ENCODE results near the gene ABCA8. TPM values are rescaled to one million over a fixed set of nuclear protein-coding genes. Genes with fewer than 3 reads are reported as not detected.

The ABCA8 gene
- total RNA-seq, 1 experiment from 2014 or later, result 0.15 TPM

DNA sequence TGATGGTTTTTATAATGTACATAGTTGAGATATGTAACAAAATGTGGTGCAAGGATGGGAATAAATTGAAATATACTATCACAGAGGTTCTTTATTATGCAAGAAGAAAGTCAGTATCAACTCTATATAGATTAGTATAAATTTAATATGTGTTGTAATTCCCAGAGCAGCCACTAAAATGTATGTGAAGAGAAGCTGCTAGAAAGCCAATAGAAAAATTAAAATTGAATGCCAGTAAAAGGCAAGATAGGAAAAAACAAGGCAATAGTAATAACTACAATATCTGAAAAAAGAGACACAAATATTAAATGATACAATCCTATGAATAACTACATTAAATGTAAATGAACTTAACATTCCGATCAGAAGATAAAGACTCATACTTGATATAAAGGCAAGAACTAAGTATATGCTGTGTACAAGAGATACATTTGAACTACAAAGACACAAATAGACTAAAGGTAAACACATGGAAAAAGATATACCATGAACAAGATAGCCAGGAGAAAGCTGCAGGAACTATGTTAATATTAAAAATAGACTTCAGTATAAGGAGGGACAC, 92.0 kb downstream of the ABCA8 start:
- Mint-ChIP-seq H3K36me3 (peaks cover 4% of the 10 kb centered on the region; the same call in 1 of the 2 replicates), H3K9me3 (peaks cover 9% of the 10 kb centered on the region), H3K27ac (no peak overlapping the region), H3K4me3 (no peak overlapping the region), H3K27me3 (ENCODE audit: low read depth) (no peaks in the 10 kb centered on the region; the same call in 1 of the 2 replicates), H3K4me1 (peaks cover 3% of the 10 kb centered on the region; the same call in 1 of the 2 replicates)
- POLR2A ChIA-PET, result no interaction called here
- no peak for ATAC-seq
- TF ChIP-seq FOXJ3 (CRISPR knock-in tag; IDR thresholded peaks at IDR 0.05; ENCODE audit: borderline replicate concordance) (no peak), ATF1 (CRISPR knock-in tag; IDR thresholded peaks at IDR 0.05) (no peak), ZBTB43 (CRISPR knock-in tag; IDR thresholded peaks at IDR 0.05) (no peak), ETV6 (CRISPR knock-in tag; IDR thresholded peaks at IDR 0.05) (no peak), TCF7 (CRISPR knock-in tag; IDR thresholded peaks at IDR 0.05; ENCODE audit: low read depth) (no peak), NFYB (CRISPR knock-in tag; conservative IDR thresholded peaks at IDR 0.05; ENCODE audit: low read depth) (no peak), JUN (CRISPR knock-in tag; IDR thresholded peaks at IDR 0.05) (no peak), SMAD4 (CRISPR knock-in tag; IDR thresholded peaks at IDR 0.05) (no peak), ZNF317 (CRISPR knock-in tag; IDR thresholded peaks at IDR 0.05; ENCODE audit: borderline replicate concordance, low read depth) (no peak), MXD4 (CRISPR knock-in tag; IDR thresholded peaks at IDR 0.05; ENCODE audit: borderline replicate concordance) (no peak), ZNF425 (CRISPR knock-in tag; conservative IDR thresholded peaks at IDR 0.05) (no peak), ZNF532 (CRISPR knock-in tag; IDR thresholded peaks at IDR 0.05; ENCODE audit: borderline replicate concordance) (no peak), FOXK1 (CRISPR knock-in tag; IDR thresholded peaks at IDR 0.05) (no peak), JAZF1 (CRISPR knock-in tag; IDR thresholded peaks at IDR 0.05) (no peak), RELA (CRISPR knock-in tag; IDR thresholded peaks at IDR 0.05; ENCODE audit: borderline replicate concordance) (no peak)
- TF ChIP-seq, protein P1, sequence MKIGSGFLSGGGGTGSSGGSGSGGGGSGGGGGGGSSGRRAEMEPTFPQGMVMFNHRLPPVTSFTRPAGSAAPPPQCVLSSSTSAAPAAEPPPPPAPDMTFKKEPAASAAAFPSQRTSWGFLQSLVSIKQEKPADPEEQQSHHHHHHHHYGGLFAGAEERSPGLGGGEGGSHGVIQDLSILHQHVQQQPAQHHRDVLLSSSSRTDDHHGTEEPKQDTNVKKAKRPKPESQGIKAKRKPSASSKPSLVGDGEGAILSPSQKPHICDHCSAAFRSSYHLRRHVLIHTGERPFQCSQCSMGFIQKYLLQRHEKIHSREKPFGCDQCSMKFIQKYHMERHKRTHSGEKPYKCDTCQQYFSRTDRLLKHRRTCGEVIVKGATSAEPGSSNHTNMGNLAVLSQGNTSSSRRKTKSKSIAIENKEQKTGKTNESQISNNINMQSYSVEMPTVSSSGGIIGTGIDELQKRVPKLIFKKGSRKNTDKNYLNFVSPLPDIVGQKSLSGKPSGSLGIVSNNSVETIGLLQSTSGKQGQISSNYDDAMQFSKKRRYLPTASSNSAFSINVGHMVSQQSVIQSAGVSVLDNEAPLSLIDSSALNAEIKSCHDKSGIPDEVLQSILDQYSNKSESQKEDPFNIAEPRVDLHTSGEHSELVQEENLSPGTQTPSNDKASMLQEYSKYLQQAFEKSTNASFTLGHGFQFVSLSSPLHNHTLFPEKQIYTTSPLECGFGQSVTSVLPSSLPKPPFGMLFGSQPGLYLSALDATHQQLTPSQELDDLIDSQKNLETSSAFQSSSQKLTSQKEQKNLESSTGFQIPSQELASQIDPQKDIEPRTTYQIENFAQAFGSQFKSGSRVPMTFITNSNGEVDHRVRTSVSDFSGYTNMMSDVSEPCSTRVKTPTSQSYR (CRISPR knock-in tag; IDR thresholded peaks at IDR 0.05), result no peak
- TF ChIP-seq, protein P2, sequence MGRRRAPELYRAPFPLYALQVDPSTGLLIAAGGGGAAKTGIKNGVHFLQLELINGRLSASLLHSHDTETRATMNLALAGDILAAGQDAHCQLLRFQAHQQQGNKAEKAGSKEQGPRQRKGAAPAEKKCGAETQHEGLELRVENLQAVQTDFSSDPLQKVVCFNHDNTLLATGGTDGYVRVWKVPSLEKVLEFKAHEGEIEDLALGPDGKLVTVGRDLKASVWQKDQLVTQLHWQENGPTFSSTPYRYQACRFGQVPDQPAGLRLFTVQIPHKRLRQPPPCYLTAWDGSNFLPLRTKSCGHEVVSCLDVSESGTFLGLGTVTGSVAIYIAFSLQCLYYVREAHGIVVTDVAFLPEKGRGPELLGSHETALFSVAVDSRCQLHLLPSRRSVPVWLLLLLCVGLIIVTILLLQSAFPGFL (CRISPR knock-in tag; IDR thresholded peaks at IDR 0.05; ENCODE audit: borderline replicate concordance), result no peak
- TF ChIP-seq, protein P3, sequence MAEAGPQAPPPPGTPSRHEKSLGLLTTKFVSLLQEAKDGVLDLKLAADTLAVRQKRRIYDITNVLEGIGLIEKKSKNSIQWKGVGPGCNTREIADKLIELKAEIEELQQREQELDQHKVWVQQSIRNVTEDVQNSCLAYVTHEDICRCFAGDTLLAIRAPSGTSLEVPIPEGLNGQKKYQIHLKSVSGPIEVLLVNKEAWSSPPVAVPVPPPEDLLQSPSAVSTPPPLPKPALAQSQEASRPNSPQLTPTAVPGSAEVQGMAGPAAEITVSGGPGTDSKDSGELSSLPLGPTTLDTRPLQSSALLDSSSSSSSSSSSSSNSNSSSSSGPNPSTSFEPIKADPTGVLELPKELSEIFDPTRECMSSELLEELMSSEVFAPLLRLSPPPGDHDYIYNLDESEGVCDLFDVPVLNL (CRISPR knock-in tag; IDR thresholded peaks at IDR 0.05; ENCODE audit: borderline replicate concordance, low read depth), result no peak
- TF ChIP-seq, protein P4, sequence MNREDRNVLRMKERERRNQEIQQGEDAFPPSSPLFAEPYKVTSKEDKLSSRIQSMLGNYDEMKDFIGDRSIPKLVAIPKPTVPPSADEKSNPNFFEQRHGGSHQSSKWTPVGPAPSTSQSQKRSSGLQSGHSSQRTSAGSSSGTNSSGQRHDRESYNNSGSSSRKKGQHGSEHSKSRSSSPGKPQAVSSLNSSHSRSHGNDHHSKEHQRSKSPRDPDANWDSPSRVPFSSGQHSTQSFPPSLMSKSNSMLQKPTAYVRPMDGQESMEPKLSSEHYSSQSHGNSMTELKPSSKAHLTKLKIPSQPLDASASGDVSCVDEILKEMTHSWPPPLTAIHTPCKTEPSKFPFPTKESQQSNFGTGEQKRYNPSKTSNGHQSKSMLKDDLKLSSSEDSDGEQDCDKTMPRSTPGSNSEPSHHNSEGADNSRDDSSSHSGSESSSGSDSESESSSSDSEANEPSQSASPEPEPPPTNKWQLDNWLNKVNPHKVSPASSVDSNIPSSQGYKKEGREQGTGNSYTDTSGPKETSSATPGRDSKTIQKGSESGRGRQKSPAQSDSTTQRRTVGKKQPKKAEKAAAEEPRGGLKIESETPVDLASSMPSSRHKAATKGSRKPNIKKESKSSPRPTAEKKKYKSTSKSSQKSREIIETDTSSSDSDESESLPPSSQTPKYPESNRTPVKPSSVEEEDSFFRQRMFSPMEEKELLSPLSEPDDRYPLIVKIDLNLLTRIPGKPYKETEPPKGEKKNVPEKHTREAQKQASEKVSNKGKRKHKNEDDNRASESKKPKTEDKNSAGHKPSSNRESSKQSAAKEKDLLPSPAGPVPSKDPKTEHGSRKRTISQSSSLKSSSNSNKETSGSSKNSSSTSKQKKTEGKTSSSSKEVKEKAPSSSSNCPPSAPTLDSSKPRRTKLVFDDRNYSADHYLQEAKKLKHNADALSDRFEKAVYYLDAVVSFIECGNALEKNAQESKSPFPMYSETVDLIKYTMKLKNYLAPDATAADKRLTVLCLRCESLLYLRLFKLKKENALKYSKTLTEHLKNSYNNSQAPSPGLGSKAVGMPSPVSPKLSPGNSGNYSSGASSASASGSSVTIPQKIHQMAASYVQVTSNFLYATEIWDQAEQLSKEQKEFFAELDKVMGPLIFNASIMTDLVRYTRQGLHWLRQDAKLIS (CRISPR knock-in tag; IDR thresholded peaks at IDR 0.05; ENCODE audit: borderline replicate concordance), result no peak
- DNase-seq (ENCODE audit: low spot score), result no peak
- CTCF ChIA-PET, result interaction anchor here (0.6 kb wide), 1 partner anchor 8 kb away, joined by 3 read pairs; no protein-coding TSS in a partner anchor
